GM12864 (cell line): ENCODE measurements around the gene TFG.

Experiments used
- DNase-seq: peaks from one replicate; pipeline ENCODE4 v3.0.0-alpha.2; 2011; ENCODE audit warnings: low read depth
- H3K4me3 ChIP-seq: 2 replicates; pipeline ENCODE4 v1.5.1; 2011; ENCODE audit warnings: mild to moderate bottlenecking, low read depth, low read length, control low read depth
- CTCF ChIP-seq: IDR thresholded peaks from 2 replicates; pipeline ENCODE4 v1.5.1; 2011; ENCODE audit warnings: low read depth, mild to moderate bottlenecking, moderate library complexity, low read length, control low read depth, inconsistent platforms; ENCODE audit errors: missing control alignments

TFG gene

GRCh38 chr3:100698736-100699135 is 10.6 kb upstream of the TFG start:
- no peak overlapping the region for H3K4me3 ChIP-seq
- no peak for TF ChIP-seq CTCF
- no peak for DNase-seq

GRCh38 chr3:100700708-100701107 is 8.6 kb upstream of the TFG start:
- DNase-seq: no peak
- TF ChIP-seq CTCF: no peak
- no peak overlapping the region for H3K4me3 ChIP-seq

GRCh38 chr3:100702082-100702979 is 7.0 kb upstream of the TFG start:
- no peak for TF ChIP-seq CTCF
- no peak for DNase-seq
- H3K4me3 ChIP-seq: no peak overlapping the region

- TF ChIP-seq CTCF: no peak
- H3K4me3 ChIP-seq: no peak overlapping the region
- no peak for DNase-seq
These were observed 6.3 kb upstream of the TFG start for GRCh38 chr3:100702980-100703345.

GRCh38 chr3:100703865-100704264 is 5.4 kb upstream of the TFG start:
- no peak for TF ChIP-seq CTCF
- no peak overlapping the region for H3K4me3 ChIP-seq
- DNase-seq: no peak

GRCh38 chr3:100706365-100706764 is 2.9 kb upstream of the TFG start:
- no peak for TF ChIP-seq CTCF
- no peak for DNase-seq
- no peak overlapping the region for H3K4me3 ChIP-seq

GRCh38 chr3:100708644-100708988 is 678 bp upstream of the TFG start:
- no peak for TF ChIP-seq CTCF
- DNase-seq: no peak
- H3K4me3 ChIP-seq: peak overlapping the region; percentile 79
